WTC11 (cell line): Measurements from ENCODE around the gene PEX10. TPM values are rescaled to one million over a fixed set of nuclear protein-coding genes. Genes with fewer than 3 reads are reported as not detected.

Source experiments
- ATAC-seq: fragments of 200-7000 bp; cut with Tn5 transposase; 2 replicates; pipeline ENCODE4 v1.10.0; 2021; ENCODE audit warnings: mild to moderate bottlenecking, moderate library complexity
- CTCF ChIA-PET: fragments of 300-600 bp; sonication (Branson Sonifier 250); formaldehyde crosslinking; loops from one replicate; lab custom pipeline; 2021; ENCODE audit warnings: antibody characterized with exemption; lab: Charles Lee
- POLR2A ChIA-PET: fragments of 350-600 bp; sonication (Branson Sonifier 250); formaldehyde crosslinking; loops from one replicate; lab custom pipeline; 2021; ENCODE audit warnings: antibody characterized with exemption; lab: Charles Lee
- DNase-seq: peaks from one replicate; pipeline ENCODE4 v3.0.0; 2021; ENCODE audit warnings: low spot score
- H3K27ac Mint-ChIP-seq: 2 replicates; pipeline ENCODE4 v1.8.0; 2021; ENCODE audit warnings: mixed read lengths
- H3K27me3 Mint-ChIP-seq: 2 replicates; pipeline ENCODE4 v1.8.0; 2021; ENCODE audit warnings: low read depth, mild to moderate bottlenecking, moderate library complexity, mixed read lengths
- H3K36me3 Mint-ChIP-seq: 2 replicates; pipeline ENCODE4 v1.8.0; 2021; ENCODE audit warnings: mixed read lengths
- H3K4me1 Mint-ChIP-seq: 2 replicates; pipeline ENCODE4 v1.8.0; 2022; ENCODE audit warnings: mixed read lengths
- H3K4me3 Mint-ChIP-seq: 2 replicates; pipeline ENCODE4 v1.8.0; 2021; ENCODE audit warnings: mild to moderate bottlenecking, moderate library complexity, mixed read lengths
- H3K9me3 Mint-ChIP-seq: 2 replicates; pipeline ENCODE4 v1.8.0; 2021; ENCODE audit warnings: mixed read lengths
- ATF1 ChIP-seq: sonication (generic); formaldehyde crosslinking; IDR thresholded peaks from 2 replicates; pipeline ENCODE4 v1.8.1; 2023; ENCODE audit warnings: mild to moderate bottlenecking, moderate library complexity, missing genetic modification reagents
- ETV6 ChIP-seq: sonication (generic); formaldehyde crosslinking; IDR thresholded peaks from 2 replicates; pipeline ENCODE4 v1.8.1; 2022; ENCODE audit warnings: mild to moderate bottlenecking, missing genetic modification reagents
- HMGA2 ChIP-seq: fragments of 250-450 bp; sonication (Bioruptor Pico); IDR thresholded peaks from 2 replicates; pipeline ENCODE4 v1.4.0; 2021; ENCODE audit warnings: mild to moderate bottlenecking, moderate library complexity
- IRF2 ChIP-seq: sonication (generic); formaldehyde crosslinking; IDR thresholded peaks from 2 replicates; pipeline ENCODE4 v1.8.0; 2022; ENCODE audit warnings: low read depth, missing genetic modification reagents, borderline replicate concordance
- JUN ChIP-seq: sonication (generic); formaldehyde crosslinking; IDR thresholded peaks from 2 replicates; pipeline ENCODE4 v1.8.0; 2023; ENCODE audit warnings: mild to moderate bottlenecking, missing genetic modification reagents
- NR2C2 ChIP-seq: sonication (generic); formaldehyde crosslinking; IDR thresholded peaks from 2 replicates; pipeline ENCODE4 v1.8.0; 2022; ENCODE audit warnings: mild to moderate bottlenecking, missing genetic modification reagents
- SMAD4 ChIP-seq: sonication (generic); formaldehyde crosslinking; IDR thresholded peaks from 2 replicates; pipeline ENCODE4 v1.8.0; 2022; ENCODE audit warnings: mild to moderate bottlenecking, missing genetic modification reagents
- TEAD1 ChIP-seq: sonication (generic); formaldehyde crosslinking; IDR thresholded peaks from 2 replicates; pipeline ENCODE4 v1.8.0; 2022; ENCODE audit warnings: mild to moderate bottlenecking, missing genetic modification reagents
- TEAD4 ChIP-seq: sonication (generic); formaldehyde crosslinking; IDR thresholded peaks from 2 replicates; pipeline ENCODE4 v1.8.0; 2022; ENCODE audit warnings: mild to moderate bottlenecking, missing genetic modification reagents
- ZBTB21 ChIP-seq: sonication (generic); formaldehyde crosslinking; IDR thresholded peaks from 2 replicates; pipeline ENCODE4 v1.8.1; 2023; ENCODE audit warnings: mild to moderate bottlenecking, missing genetic modification reagents, borderline replicate concordance
- ZNF121 ChIP-seq: sonication (generic); formaldehyde crosslinking; IDR thresholded peaks from 2 replicates; pipeline ENCODE4 v1.8.0; 2023; ENCODE audit warnings: missing genetic modification reagents
- ZNF138 ChIP-seq: sonication (generic); formaldehyde crosslinking; conservative IDR thresholded peaks from 2 replicates; pipeline ENCODE4 v1.8.1; 2022; ENCODE audit warnings: mild to moderate bottlenecking, moderate library complexity, missing genetic modification reagents
- total RNA-seq: library from RNA; stranded (reverse); gene quantifications from 3 replicates; pipeline ENCODE4 v1.2.3, GENCODE V29; 2021
- TF ChIP-seq, protein P1 (sequence below): fragments of 250-450 bp; sonication (Bioruptor Pico); IDR thresholded peaks from 2 replicates; pipeline ENCODE4 v1.9.0; 2021; ENCODE audit warnings: mild to moderate bottlenecking, borderline replicate concordance
- TF ChIP-seq, protein P2 (sequence below): fragments of 250-450 bp; sonication (Bioruptor Pico); IDR thresholded peaks from 2 replicates; pipeline ENCODE4 v1.9.0; 2021; ENCODE audit warnings: mild to moderate bottlenecking
- TF ChIP-seq, protein P3 (sequence below): sonication (generic); formaldehyde crosslinking; IDR thresholded peaks from 2 replicates; pipeline ENCODE4 v1.8.1; 2023; ENCODE audit warnings: mild to moderate bottlenecking, missing genetic modification reagents
- TF ChIP-seq, protein P4 (sequence below): sonication (generic); formaldehyde crosslinking; IDR thresholded peaks from 2 replicates; pipeline ENCODE4 v1.8.1; 2023; ENCODE audit warnings: mild to moderate bottlenecking, moderate library complexity, missing genetic modification reagents
- TF ChIP-seq, protein P5 (sequence below): fragments of 250-450 bp; sonication (Bioruptor Pico); IDR thresholded peaks from 2 replicates; pipeline ENCODE4 v1.9.0; 2021; ENCODE audit warnings: mild to moderate bottlenecking

The PEX10 gene
- total RNA-seq, 1 experiment from 2014 or later, result 29.3 TPM

DNA sequence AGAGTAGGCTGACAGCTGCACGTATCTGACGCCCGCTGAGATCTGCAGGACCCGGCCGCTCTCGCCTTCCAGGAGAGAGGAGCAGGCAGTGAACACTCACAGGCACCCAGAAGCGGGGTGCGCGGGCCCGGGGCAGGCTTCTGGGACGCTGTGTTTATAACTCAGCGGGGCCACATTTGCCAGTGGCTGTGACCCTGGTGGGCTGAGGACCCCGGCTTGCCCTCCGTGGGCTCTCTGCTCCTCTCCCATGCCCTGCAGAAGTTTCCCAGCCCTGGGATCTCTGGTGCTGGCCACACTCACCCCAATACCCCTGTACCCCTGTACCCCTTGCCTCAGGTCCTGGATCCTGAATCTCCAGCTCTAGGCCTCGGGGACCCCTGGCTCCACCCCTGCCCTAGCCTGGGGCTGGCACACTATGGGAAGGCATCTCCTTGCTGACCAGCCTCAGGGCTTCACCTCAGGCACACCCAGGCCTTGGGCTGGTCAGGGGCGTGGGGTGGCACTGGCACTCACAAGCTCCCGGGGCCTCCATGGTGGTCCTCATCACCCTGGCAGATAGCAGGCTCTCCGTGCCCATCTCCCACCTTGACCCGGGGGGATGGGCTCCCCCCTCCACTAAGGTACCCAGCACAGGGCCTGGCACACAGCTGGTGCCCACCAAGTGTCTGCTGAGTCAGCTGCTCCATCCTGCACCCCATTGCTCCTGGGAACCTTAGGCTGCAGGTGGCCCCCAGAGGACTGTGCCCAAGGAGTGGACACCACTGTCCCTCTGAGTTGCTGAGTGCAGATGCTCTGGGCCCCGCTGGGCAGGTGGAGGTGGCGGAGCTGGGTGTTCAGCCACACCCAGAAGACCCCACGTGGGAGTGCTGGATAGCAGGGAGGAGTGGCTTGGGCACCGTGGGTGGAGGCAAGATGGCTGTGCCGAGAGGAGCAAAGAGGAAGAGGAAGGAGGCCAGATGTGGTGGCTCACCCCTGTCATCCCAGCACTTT is 53.4 kb downstream of the PEX10 start (continued):
- TF ChIP-seq, protein P1, sequence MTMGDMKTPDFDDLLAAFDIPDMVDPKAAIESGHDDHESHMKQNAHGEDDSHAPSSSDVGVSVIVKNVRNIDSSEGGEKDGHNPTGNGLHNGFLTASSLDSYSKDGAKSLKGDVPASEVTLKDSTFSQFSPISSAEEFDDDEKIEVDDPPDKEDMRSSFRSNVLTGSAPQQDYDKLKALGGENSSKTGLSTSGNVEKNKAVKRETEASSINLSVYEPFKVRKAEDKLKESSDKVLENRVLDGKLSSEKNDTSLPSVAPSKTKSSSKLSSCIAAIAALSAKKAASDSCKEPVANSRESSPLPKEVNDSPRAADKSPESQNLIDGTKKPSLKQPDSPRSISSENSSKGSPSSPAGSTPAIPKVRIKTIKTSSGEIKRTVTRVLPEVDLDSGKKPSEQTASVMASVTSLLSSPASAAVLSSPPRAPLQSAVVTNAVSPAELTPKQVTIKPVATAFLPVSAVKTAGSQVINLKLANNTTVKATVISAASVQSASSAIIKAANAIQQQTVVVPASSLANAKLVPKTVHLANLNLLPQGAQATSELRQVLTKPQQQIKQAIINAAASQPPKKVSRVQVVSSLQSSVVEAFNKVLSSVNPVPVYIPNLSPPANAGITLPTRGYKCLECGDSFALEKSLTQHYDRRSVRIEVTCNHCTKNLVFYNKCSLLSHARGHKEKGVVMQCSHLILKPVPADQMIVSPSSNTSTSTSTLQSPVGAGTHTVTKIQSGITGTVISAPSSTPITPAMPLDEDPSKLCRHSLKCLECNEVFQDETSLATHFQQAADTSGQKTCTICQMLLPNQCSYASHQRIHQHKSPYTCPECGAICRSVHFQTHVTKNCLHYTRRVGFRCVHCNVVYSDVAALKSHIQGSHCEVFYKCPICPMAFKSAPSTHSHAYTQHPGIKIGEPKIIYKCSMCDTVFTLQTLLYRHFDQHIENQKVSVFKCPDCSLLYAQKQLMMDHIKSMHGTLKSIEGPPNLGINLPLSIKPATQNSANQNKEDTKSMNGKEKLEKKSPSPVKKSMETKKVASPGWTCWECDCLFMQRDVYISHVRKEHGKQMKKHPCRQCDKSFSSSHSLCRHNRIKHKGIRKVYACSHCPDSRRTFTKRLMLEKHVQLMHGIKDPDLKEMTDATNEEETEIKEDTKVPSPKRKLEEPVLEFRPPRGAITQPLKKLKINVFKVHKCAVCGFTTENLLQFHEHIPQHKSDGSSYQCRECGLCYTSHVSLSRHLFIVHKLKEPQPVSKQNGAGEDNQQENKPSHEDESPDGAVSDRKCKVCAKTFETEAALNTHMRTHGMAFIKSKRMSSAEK (CRISPR knock-in tag), result no peak
- TF ChIP-seq HMGA2 (CRISPR knock-in tag), result no peak

DNA sequence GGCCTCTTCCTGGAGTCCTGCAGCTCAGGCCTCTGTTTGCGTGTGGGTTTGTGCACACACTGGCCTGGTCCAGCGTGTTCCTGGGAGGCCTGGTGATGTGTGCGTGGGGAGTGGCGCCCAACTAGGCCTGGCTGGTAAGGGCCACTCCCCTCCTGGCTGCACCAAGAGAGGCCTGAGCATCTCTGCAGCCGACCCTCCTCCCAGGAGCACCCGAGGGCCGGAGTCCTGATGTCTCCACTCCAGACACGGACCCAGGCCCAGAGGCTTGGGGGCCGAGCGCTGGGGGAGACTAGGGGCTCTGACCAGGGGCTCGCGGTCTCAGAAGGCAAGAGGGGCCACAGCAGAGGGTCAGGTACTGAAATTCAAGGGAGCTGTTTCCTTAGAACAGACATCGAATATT is 54.3 kb downstream of the PEX10 start:
- Mint-ChIP-seq H3K27me3 (no peaks in the 10 kb centered on the region), H3K9me3 (peaks cover 8% of the 10 kb centered on the region), H3K4me3 (no peak overlapping the region), H3K36me3 (peaks cover 3% of the 10 kb centered on the region; the same call in 1 of the 2 replicates), H3K4me1 (no peaks in the 10 kb centered on the region), H3K27ac (no peak overlapping the region)
- no peak for ATAC-seq
- ChIA-PET POLR2A (no interaction called here), CTCF (interaction anchor here (2.8 kb wide), 1 partner anchor 24 kb away, joined by 10 read pairs; no protein-coding TSS in a partner anchor)
- TF ChIP-seq ZBTB21 (CRISPR knock-in tag) (no peak), ETV6 (CRISPR knock-in tag) (no peak), IRF2 (CRISPR knock-in tag) (no peak), ATF1 (CRISPR knock-in tag) (no peak), JUN (CRISPR knock-in tag) (no peak), ZNF121 (CRISPR knock-in tag) (no peak), TEAD4 (CRISPR knock-in tag) (no peak), NR2C2 (CRISPR knock-in tag) (no peak), ZNF138 (no peak), TEAD1 (no peak), SMAD4 (CRISPR knock-in tag) (no peak)
- TF ChIP-seq, protein P2, sequence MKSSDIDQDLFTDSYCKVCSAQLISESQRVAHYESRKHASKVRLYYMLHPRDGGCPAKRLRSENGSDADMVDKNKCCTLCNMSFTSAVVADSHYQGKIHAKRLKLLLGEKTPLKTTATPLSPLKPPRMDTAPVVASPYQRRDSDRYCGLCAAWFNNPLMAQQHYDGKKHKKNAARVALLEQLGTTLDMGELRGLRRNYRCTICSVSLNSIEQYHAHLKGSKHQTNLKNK (CRISPR knock-in tag), result no peak
- TF ChIP-seq, protein P3, sequence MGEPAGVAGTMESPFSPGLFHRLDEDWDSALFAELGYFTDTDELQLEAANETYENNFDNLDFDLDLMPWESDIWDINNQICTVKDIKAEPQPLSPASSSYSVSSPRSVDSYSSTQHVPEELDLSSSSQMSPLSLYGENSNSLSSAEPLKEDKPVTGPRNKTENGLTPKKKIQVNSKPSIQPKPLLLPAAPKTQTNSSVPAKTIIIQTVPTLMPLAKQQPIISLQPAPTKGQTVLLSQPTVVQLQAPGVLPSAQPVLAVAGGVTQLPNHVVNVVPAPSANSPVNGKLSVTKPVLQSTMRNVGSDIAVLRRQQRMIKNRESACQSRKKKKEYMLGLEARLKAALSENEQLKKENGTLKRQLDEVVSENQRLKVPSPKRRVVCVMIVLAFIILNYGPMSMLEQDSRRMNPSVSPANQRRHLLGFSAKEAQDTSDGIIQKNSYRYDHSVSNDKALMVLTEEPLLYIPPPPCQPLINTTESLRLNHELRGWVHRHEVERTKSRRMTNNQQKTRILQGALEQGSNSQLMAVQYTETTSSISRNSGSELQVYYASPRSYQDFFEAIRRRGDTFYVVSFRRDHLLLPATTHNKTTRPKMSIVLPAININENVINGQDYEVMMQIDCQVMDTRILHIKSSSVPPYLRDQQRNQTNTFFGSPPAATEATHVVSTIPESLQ (CRISPR knock-in tag), result no peak
- TF ChIP-seq, protein P4, sequence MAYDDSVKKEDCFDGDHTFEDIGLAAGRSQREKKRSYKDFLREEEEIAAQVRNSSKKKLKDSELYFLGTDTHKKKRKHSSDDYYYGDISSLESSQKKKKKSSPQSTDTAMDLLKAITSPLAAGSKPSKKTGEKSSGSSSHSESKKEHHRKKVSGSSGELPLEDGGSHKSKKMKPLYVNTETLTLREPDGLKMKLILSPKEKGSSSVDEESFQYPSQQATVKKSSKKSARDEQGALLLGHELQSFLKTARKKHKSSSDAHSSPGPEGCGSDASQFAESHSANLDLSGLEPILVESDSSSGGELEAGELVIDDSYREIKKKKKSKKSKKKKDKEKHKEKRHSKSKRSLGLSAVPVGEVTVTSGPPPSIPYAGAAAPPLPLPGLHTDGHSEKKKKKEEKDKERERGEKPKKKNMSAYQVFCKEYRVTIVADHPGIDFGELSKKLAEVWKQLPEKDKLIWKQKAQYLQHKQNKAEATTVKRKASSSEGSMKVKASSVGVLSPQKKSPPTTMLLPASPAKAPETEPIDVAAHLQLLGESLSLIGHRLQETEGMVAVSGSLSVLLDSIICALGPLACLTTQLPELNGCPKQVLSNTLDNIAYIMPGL (CRISPR knock-in tag), result no peak
- TF ChIP-seq, protein P5, sequence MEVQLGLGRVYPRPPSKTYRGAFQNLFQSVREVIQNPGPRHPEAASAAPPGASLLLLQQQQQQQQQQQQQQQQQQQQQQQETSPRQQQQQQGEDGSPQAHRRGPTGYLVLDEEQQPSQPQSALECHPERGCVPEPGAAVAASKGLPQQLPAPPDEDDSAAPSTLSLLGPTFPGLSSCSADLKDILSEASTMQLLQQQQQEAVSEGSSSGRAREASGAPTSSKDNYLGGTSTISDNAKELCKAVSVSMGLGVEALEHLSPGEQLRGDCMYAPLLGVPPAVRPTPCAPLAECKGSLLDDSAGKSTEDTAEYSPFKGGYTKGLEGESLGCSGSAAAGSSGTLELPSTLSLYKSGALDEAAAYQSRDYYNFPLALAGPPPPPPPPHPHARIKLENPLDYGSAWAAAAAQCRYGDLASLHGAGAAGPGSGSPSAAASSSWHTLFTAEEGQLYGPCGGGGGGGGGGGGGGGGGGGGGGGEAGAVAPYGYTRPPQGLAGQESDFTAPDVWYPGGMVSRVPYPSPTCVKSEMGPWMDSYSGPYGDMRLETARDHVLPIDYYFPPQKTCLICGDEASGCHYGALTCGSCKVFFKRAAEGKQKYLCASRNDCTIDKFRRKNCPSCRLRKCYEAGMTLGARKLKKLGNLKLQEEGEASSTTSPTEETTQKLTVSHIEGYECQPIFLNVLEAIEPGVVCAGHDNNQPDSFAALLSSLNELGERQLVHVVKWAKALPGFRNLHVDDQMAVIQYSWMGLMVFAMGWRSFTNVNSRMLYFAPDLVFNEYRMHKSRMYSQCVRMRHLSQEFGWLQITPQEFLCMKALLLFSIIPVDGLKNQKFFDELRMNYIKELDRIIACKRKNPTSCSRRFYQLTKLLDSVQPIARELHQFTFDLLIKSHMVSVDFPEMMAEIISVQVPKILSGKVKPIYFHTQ, result no peak
- no peak for DNase-seq
